T-helper 17 cell (primary cell): ENCODE results near the gene TAS2R3. TPM values are rescaled to one million over a fixed set of nuclear protein-coding genes. Genes with fewer than 3 reads are reported as not detected.
"Not testable (repeated sequence)": the region's sequence is repeated elsewhere in the genome, so short reads cannot be mapped to it uniquely, and the experiment has no call there.

Experiments used
- ATAC-seq: fragments of 150-1000 bp; cut with Tn5 transposase; 2 replicates; pipeline ENCODE4 v1.10.0; 2021; ENCODE audit warnings: mild to moderate bottlenecking, moderate library complexity
- DNase-seq, 3 donors: peaks; one replicate each; pipeline versions ENCODE4 v3.0.0 to v3.0.0-alpha.2; 2020 to 2021
- H3K9me3 ChIP-seq: one replicate; pipeline ENCODE4 v1.7.0; 2013; ENCODE audit warnings: low read length, mild to moderate bottlenecking; ENCODE audit not compliant: control insufficient read depth, poor library complexity, severe bottlenecking
- H3K27ac Mint-ChIP-seq: one replicate; pipeline ENCODE4 v1.8.0; 2022; ENCODE audit warnings: mild to moderate bottlenecking, moderate library complexity, mixed read lengths
- H3K27me3 Mint-ChIP-seq: one replicate; pipeline ENCODE4 v1.8.0; 2022; ENCODE audit warnings: mixed read lengths
- H3K36me3 Mint-ChIP-seq: one replicate; pipeline ENCODE4 v1.8.0; 2022; ENCODE audit warnings: low read depth, mixed read lengths
- H3K4me1 Mint-ChIP-seq: one replicate; pipeline ENCODE4 v1.8.0; 2022; ENCODE audit warnings: mild to moderate bottlenecking, mixed read lengths
- H3K4me3 Mint-ChIP-seq: one replicate; pipeline ENCODE4 v1.8.0; 2022; ENCODE audit warnings: mild to moderate bottlenecking, moderate library complexity, mixed read lengths
- total RNA-seq, 4 donors: library from RNA in 2 of 4; stranded (reverse) in 2 of 4; gene quantifications; one replicate each; pipeline ENCODE4 v1.2.3 and lab custom pipeline; 2022 to 2026

The TAS2R3 gene
- total RNA-seq, 2 donors from 2014 or later = 0.42 to 0.87 TPM

GRCh38 chr7:141742229-141742628 is 21.7 kb upstream of the TAS2R3 start:
- Mint-ChIP-seq H3K36me3 (peaks cover 13% of the 10 kb centered on the region), H3K4me1 (peaks cover 29% of the 10 kb centered on the region), H3K27ac (no peak overlapping the region), H3K4me3 (no peak overlapping the region), H3K27me3 (no peaks in the 10 kb centered on the region)
- DNase-seq = no peak
- no peak for ATAC-seq
- H3K9me3 ChIP-seq = no peaks in the 10 kb centered on the region

- H3K4me1 Mint-ChIP-seq = peaks cover 17% of the 10 kb centered on the region
Measured at GRCh38 chr7:141744131-141744530, 19.8 kb upstream of the TAS2R3 start.

GRCh38 chr7:141748396-141748795 is 15.5 kb upstream of the TAS2R3 start:
- peaks cover 15% of the 10 kb centered on the region for H3K36me3 Mint-ChIP-seq

More at GRCh38 chr7:141744131-141744530, 19.8 kb upstream of the TAS2R3 start:
- ATAC-seq (no peak), DNase-seq (no peak)
- Mint-ChIP-seq H3K36me3 (peaks cover 12% of the 10 kb centered on the region), H3K27ac (no peak overlapping the region), H3K27me3 (no peaks in the 10 kb centered on the region), H3K4me3 (no peak overlapping the region)
- no peaks in the 10 kb centered on the region for H3K9me3 ChIP-seq

GRCh38 chr7:141751904-141752303 is 12.0 kb upstream of the TAS2R3 start:
- not testable (repeated sequence) for H3K4me1 Mint-ChIP-seq, H3K27ac Mint-ChIP-seq, ATAC-seq, H3K27me3 Mint-ChIP-seq, H3K4me3 Mint-ChIP-seq, DNase-seq
- H3K9me3 ChIP-seq = peaks cover 19% of the 10 kb centered on the region
- H3K36me3 Mint-ChIP-seq = peaks cover 20% of the 10 kb centered on the region

More at GRCh38 chr7:141748396-141748795, 15.5 kb upstream of the TAS2R3 start:
- H3K4me3 Mint-ChIP-seq = no peak overlapping the region
- peaks cover 19% of the 10 kb centered on the region for H3K9me3 ChIP-seq
- no peak for ATAC-seq
- DNase-seq = no peak
- H3K27me3 Mint-ChIP-seq = no peaks in the 10 kb centered on the region
- H3K27ac Mint-ChIP-seq = no peak overlapping the region
- H3K4me1 Mint-ChIP-seq = peaks cover 5% of the 10 kb centered on the region

- H3K36me3 Mint-ChIP-seq = peaks cover 20% of the 10 kb centered on the region
- H3K4me3 Mint-ChIP-seq = no peak overlapping the region
- H3K27ac Mint-ChIP-seq = no peak overlapping the region
- no peak for DNase-seq
- peaks cover 19% of the 10 kb centered on the region for H3K9me3 ChIP-seq
- no peaks in the 10 kb centered on the region for H3K27me3 Mint-ChIP-seq
- no peak for ATAC-seq
- no peaks in the 10 kb centered on the region for H3K4me1 Mint-ChIP-seq
Measured at GRCh38 chr7:141752634-141753033, 11.3 kb upstream of the TAS2R3 start.

- no peaks in the 10 kb centered on the region for H3K27me3 Mint-ChIP-seq
- H3K4me3 Mint-ChIP-seq = no peak overlapping the region
- ATAC-seq = peak; percentile 49
- no peak overlapping the region for H3K27ac Mint-ChIP-seq
- no peak for DNase-seq
- H3K9me3 ChIP-seq = peaks cover 19% of the 10 kb centered on the region
- H3K4me1 Mint-ChIP-seq = peaks cover 2% of the 10 kb centered on the region
- peaks cover 21% of the 10 kb centered on the region for H3K36me3 Mint-ChIP-seq
Measured at GRCh38 chr7:141754939-141755338, 9.0 kb upstream of the TAS2R3 start.

GRCh38 chr7:141770083-141770583 is 6.2 kb downstream of the TAS2R3 start:
- not testable (repeated sequence) for H3K9me3 ChIP-seq, H3K4me3 Mint-ChIP-seq, H3K36me3 Mint-ChIP-seq, H3K4me1 Mint-ChIP-seq, ATAC-seq, H3K27ac Mint-ChIP-seq, DNase-seq, H3K27me3 Mint-ChIP-seq

- Mint-ChIP-seq H3K27me3 (no peaks in the 10 kb centered on the region), H3K36me3 (peaks cover 15% of the 10 kb centered on the region), H3K4me3 (no peak within 1 kb of the TSS), H3K27ac (no peak within 1 kb of the TSS), H3K4me1 (peaks cover 6% of the 10 kb centered on the region)
- H3K9me3 ChIP-seq = no peaks in the 10 kb centered on the region
- ATAC-seq = no peak
- no peak for DNase-seq
Measured at GRCh38 chr7:141776374-141776773, 12.5 kb downstream of the TAS2R3 start, which contains the start of gene TAS2R4. Gene TAS2R4 (plus strand): TSS chr7:141776674. CDS start chr7:141778489, 1,815 bp downstream.

GRCh38 chr7:141785706-141786552 is 22.0 kb downstream of the TAS2R3 start:
- Mint-ChIP-seq H3K27me3 (no peaks in the 10 kb centered on the region), H3K4me3 (no peak overlapping the region), H3K27ac (no peak overlapping the region), H3K4me1 (peaks cover 7% of the 10 kb centered on the region), H3K36me3 (peaks cover 2% of the 10 kb centered on the region)
- no peak for DNase-seq
- peak; percentile 57 for ATAC-seq
- no peaks in the 10 kb centered on the region for H3K9me3 ChIP-seq

- Mint-ChIP-seq H3K27ac (peak overlapping the region; percentile 51), H3K4me1 (peaks cover 7% of the 10 kb centered on the region), H3K36me3 (peaks cover 6% of the 10 kb centered on the region), H3K4me3 (no peak overlapping the region), H3K27me3 (no peaks in the 10 kb centered on the region)
- DNase-seq = no peak
- ATAC-seq = no peak
- H3K9me3 ChIP-seq = no peaks in the 10 kb centered on the region
Measured at GRCh38 chr7:141788296-141788695, 24.4 kb downstream of the TAS2R3 start.

GRCh38 chr7:141789917-141790316 is 26.0 kb downstream of the TAS2R3 start, which contains the start of gene TAS2R5:
Gene TAS2R5 (plus strand): TSS chr7:141790217. CDS start chr7:141790362, 145 bp downstream.
- H3K36me3 Mint-ChIP-seq = peaks cover 8% of the 10 kb centered on the region
- H3K27ac Mint-ChIP-seq = no peak within 1 kb of the TSS
- no peak for DNase-seq
- no peaks in the 10 kb centered on the region for H3K27me3 Mint-ChIP-seq
- ATAC-seq = no peak
- no peak within 1 kb of the TSS for H3K4me3 Mint-ChIP-seq
- H3K4me1 Mint-ChIP-seq = peaks cover 7% of the 10 kb centered on the region
- no peaks in the 10 kb centered on the region for H3K9me3 ChIP-seq

- H3K9me3 ChIP-seq = no peaks in the 10 kb centered on the region
- Mint-ChIP-seq H3K27me3 (no peaks in the 10 kb centered on the region), H3K27ac (no peak overlapping the region), H3K36me3 (peaks cover 8% of the 10 kb centered on the region), H3K4me1 (no peaks in the 10 kb centered on the region), H3K4me3 (no peak overlapping the region)
- ATAC-seq (no peak), DNase-seq (no peak)
Measured at GRCh38 chr7:141792526-141792925, 28.6 kb downstream of the TAS2R3 start.
